PC-3 (cell line): ENCODE data around the gene SORL1. TPM values are rescaled to one million over a fixed set of nuclear protein-coding genes. Genes with fewer than 3 reads are reported as not detected.

ENCODE experiments used
- ATAC-seq: fragments of 200-7000 bp; cut with Tn5 transposase; 2 replicates; pipeline ENCODE4 v1.9.1; 2020; ENCODE audit warnings: mild to moderate bottlenecking, moderate library complexity
- BruUV-seq: library from RNA; stranded (reverse); fragments of 400-500 nt; replicated peaks from 2 replicates; lab custom pipeline; 2021; lab: Mats Ljungman, UMichigan
- CTCF ChIA-PET: fragments of 300-600 bp; sonication (Branson Sonifier 250); formaldehyde crosslinking; loops from one replicate; lab custom pipeline; 2022; ENCODE audit warnings: antibody characterized with exemption; lab: Charles Lee
- POLR2A ChIA-PET: fragments of 300-600 bp; sonication (Branson Sonifier 250); formaldehyde crosslinking; loops from one replicate; lab custom pipeline; 2022; ENCODE audit warnings: antibody characterized with exemption; ENCODE audit not compliant: unreplicated experiment; lab: Charles Lee
- DNase-seq: peaks from one replicate; pipeline ENCODE4 v3.0.0-alpha.2; 2015
- H2AFZ ChIP-seq: fragments of 300-600 bp; sonication (generic); 2 replicates; pipeline ENCODE4 v1.6.0; 2016; ENCODE audit warnings: antibody characterized with exemption, low read length
- H3F3A ChIP-seq: fragments of 300-600 bp; sonication (generic); one replicate; pipeline ENCODE4 v1.6.0; 2017; ENCODE audit warnings: antibody characterized with exemption, low read length, control low read depth, mild to moderate bottlenecking; ENCODE audit not compliant: unreplicated experiment
- H3K27ac ChIP-seq: fragments of 300-600 bp; sonication (generic); 2 replicates; pipeline ENCODE4 v1.5.1; 2016; ENCODE audit warnings: mild to moderate bottlenecking, low read length
- H3K27me3 ChIP-seq: fragments of 300-600 bp; sonication (generic); 2 replicates; pipeline ENCODE4 v1.6.1; 2016; ENCODE audit warnings: low read length, mixed read lengths
- H3K36me3 ChIP-seq: fragments of 300-600 bp; sonication (generic); 2 replicates; pipeline ENCODE4 v1.6.1; 2016; ENCODE audit warnings: low read depth, mixed run types, low read length, mixed read lengths
- H3K4me1 ChIP-seq: fragments of 300-600 bp; sonication (generic); 2 replicates; pipeline ENCODE4 v1.5.1; 2016; ENCODE audit warnings: low read length; ENCODE audit not compliant: insufficient read depth
- H3K4me2 ChIP-seq: fragments of 300-600 bp; sonication (generic); 2 replicates; pipeline ENCODE4 v1.6.0; 2016; ENCODE audit warnings: low read length
- H3K4me3 ChIP-seq: fragments of 300-600 bp; sonication (generic); 2 replicates; pipeline ENCODE4 v1.5.1; 2016; ENCODE audit warnings: mild to moderate bottlenecking, low read length, mixed read lengths
- H3K79me2 ChIP-seq: fragments of 300-600 bp; sonication (generic); 2 replicates; pipeline ENCODE4 v1.6.1; 2017; ENCODE audit warnings: low read length, mixed read lengths
- H3K9ac ChIP-seq: fragments of 300-600 bp; sonication (generic); 2 replicates; pipeline ENCODE4 v1.6.0; 2016; ENCODE audit warnings: mild to moderate bottlenecking, low read length
- H3K9me2 ChIP-seq: fragments of 300-600 bp; sonication (generic); replicated peaks from 2 replicates; pipeline ENCODE4 v1.6.1; 2016; ENCODE audit warnings: mixed run types, low read length, mixed read lengths
- H3K9me3 ChIP-seq: fragments of 300-600 bp; sonication (generic); 2 replicates; pipeline ENCODE4 v1.6.1; 2016; ENCODE audit warnings: low read length, mixed read lengths
- H4K20me1 ChIP-seq: fragments of 300-600 bp; sonication (generic); 2 replicates; pipeline ENCODE4 v1.6.1; 2016; ENCODE audit warnings: low read length, mixed read lengths
- CTCF ChIP-seq: fragments of 300-600 bp; sonication (generic); conservative IDR thresholded peaks from 2 replicates; pipeline ENCODE4 v1.5.1; 2017; ENCODE audit warnings: antibody characterized with exemption, low read depth, mild to moderate bottlenecking, low read length
- EZH2 ChIP-seq: fragments of 300-600 bp; sonication (generic); IDR thresholded peaks from one replicate; pipeline ENCODE4 v1.6.1; 2017; ENCODE audit warnings: antibody characterized with exemption, mild to moderate bottlenecking, low read length; ENCODE audit not compliant: unreplicated experiment
- EZH2phosphoT487 ChIP-seq: fragments of 300-600 bp; sonication (generic); IDR thresholded peaks from 2 replicates; pipeline ENCODE4 v1.6.1; 2018; ENCODE audit warnings: mild to moderate bottlenecking, antibody characterized with exemption, low read length, borderline replicate concordance
- intact Hi-C: fragments of 100-400 bp; cut with micrococcal nuclease; formaldehyde crosslinking; loops from 2 replicates; pipeline ENCODE4 v1.9.0; 2023
- total RNA-seq: library from RNA; depleted of rRNA; stranded (reverse); fragments of >200 nt; gene quantifications from 2 replicates; pipeline ENCODE4 v1.2.3, GENCODE V29; 2014

The SORL1 gene
- total RNA-seq, 1 experiment from 2014 or later: 53.7 TPM

GRCh38 chr11:121451178-121451985, 732 bp upstream of the SORL1 start:
- Histone ChIP-seq H3K9me3 (no peaks in the 10 kb centered on the region), H3K27me3 (no peaks in the 10 kb centered on the region), H3K4me1 (peaks cover 39% of the 10 kb centered on the region), H4K20me1 (no peaks in the 10 kb centered on the region), H3K79me2 (peaks cover 39% of the 10 kb centered on the region), H3F3A (no peaks in the 10 kb centered on the region), H3K9ac (peak overlapping the region; percentile 70), H3K9me2 (no peaks in the 10 kb centered on the region), H3K27ac (peak overlapping the region; percentile 65), H3K4me3 (peak overlapping the region; percentile 89), H3K36me3 (no peaks in the 10 kb centered on the region), H2AFZ (peak overlapping the region; percentile 91), H3K4me2 (peak overlapping the region; percentile 93)
- no peak for TF ChIP-seq EZH2
- TF ChIP-seq EZH2phosphoT487: no peak
- TF ChIP-seq CTCF: no peak
- BruUV-seq: no TSS peak
- POLR2A ChIA-PET: interaction anchor here (0.5 to 0.8 kb wide), 3 partner anchors 13 to 19 kb away, joined by 3 to 6 read pairs (median 5); no protein-coding TSS in a partner anchor
- intact Hi-C loops: loop anchor here (1.0 to 2.0 kb wide), 4 partner anchors 25 to 140 kb away; no protein-coding TSS in a partner anchor
- CTCF ChIA-PET: interaction anchor here (0.7 to 1.0 kb wide), 3 partner anchors 34 to 82 kb away, joined by 3 to 5 read pairs (median 4); no protein-coding TSS in a partner anchor
- DNase-seq (peak; percentile 84), ATAC-seq (peak; percentile 53)

- Histone ChIP-seq H3K9me2 (no peaks in the 10 kb centered on the region), H3K9ac (peak within 1 kb of the TSS; percentile 70), H3K9me3 (no peaks in the 10 kb centered on the region), H3K27ac (peak within 1 kb of the TSS; percentile 65), H3K36me3 (no peaks in the 10 kb centered on the region), H4K20me1 (no peaks in the 10 kb centered on the region), H3K27me3 (no peaks in the 10 kb centered on the region), H3K4me3 (peak within 1 kb of the TSS; percentile 89), H3K4me2 (peak within 1 kb of the TSS; percentile 93), H3K4me1 (peaks cover 39% of the 10 kb centered on the region), H3F3A (no peaks in the 10 kb centered on the region), H3K79me2 (peaks cover 52% of the 10 kb centered on the region), H2AFZ (peak within 1 kb of the TSS; percentile 94)
- ATAC-seq (peak; percentile 22), DNase-seq (peak; percentile 47)
- intact Hi-C loops: loop anchor here (1.0 kb wide), 1 partner anchor 14 kb away; no protein-coding TSS in a partner anchor
- no peak for TF ChIP-seq EZH2
- no peak for TF ChIP-seq CTCF
- no peak for TF ChIP-seq EZH2phosphoT487
- CTCF ChIA-PET: interaction anchor here (0.7 kb wide), 2 partner anchors 14 to 95 kb away, joined by 3 to 4 read pairs; no protein-coding TSS in a partner anchor
- POLR2A ChIA-PET: no interaction called here
- BruUV-seq: no TSS peak
Observed at GRCh38 chr11:121452609-121453150, 566 bp downstream of the SORL1 start, which contains the start of gene SORL1-AS1. TSS of gene SORL1-AS1 (minus strand) at chr11:121452967.
